Myocyte (in vitro differentiated cells): ENCODE data around the gene SLC27A4. TPM values are rescaled to one million over a fixed set of nuclear protein-coding genes. Genes with fewer than 3 reads are reported as not detected.
"Not testable (repeated sequence)": the region's sequence is repeated elsewhere in the genome, so short reads cannot be mapped to it uniquely, and the experiment has no call there.

Experiments
- DNase-seq: peaks from one replicate; pipeline ENCODE4 v3.0.0-alpha.2; 2012; ENCODE audit warnings: low read depth
- total RNA-seq: library from RNA; depleted of rRNA; stranded (reverse); fragments of >200 nt; gene quantifications from 2 replicates; pipeline ENCODE4 v1.2.3, GENCODE V29; 2014

Gene SLC27A4
- total RNA-seq, 1 donor from 2014 or later = 29.7 TPM

DNA sequence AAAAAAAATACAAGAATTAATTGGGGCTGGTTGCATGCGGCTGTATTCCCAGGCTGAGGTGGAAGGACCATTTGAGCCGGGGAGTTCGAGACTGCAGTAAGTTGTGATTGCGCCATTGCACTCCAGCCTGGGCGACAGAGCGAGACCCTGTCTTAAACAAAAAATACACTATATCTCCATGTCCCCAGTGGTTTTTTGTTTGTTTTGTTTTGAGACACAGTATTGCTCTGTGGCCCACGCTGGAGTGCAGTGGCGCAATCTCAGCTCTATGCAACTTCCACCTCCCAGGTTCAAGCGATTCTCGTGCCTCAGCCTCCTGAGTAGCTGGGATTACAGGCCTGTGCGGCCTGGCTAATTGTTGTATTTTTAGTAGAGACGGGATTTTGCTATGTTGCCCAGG is 16.5 kb upstream of the SLC27A4 start:
- DNase-seq = no peak

DNA sequence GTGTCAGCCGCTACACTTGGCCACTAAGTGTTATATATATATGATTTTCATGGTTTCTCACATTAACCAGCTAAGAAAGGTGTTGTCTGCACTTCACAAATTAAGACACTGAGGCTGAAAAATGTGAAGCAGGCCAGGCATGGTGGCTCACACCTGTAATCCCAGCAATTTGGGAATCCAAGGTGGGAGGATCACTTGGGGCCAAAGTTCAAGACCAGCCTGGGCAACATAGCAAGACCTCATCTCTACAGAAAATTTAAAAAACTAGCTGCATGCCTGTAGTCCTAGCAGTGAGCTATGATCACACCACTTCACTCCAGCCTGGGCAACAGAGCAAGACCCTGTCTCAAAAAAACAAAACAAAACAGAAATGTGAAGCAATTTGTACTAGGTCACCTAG is 15.9 kb upstream of the SLC27A4 start:
- no peak for DNase-seq

DNA sequence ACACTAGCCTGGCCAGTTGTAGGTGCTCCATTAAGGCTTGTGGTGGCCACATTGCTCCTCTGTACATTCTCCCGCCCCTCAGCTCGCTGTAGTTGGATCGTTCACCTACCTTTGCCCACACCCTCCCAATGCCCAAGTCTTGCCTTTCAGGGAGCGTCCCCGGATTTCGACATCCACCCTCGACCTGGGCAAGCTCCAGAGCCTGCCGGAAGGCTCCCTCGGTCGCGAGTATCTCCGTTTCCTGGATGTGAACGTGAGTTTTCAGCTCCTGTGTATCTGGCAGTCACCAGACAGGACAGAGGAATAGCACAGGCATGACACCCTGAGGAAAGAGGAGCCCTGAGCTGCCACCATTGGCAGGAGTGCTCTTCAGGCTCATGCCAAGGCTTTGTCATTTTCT is 14.7 kb upstream of the SLC27A4 start:
- DNase-seq = no peak

GRCh38 chr9:128333451-128333869 is 6.9 kb upstream of the SLC27A4 start:
- no peak for DNase-seq

GRCh38 chr9:128335161-128335560 is 5.2 kb upstream of the SLC27A4 start:
- DNase-seq = no peak

- no peak for DNase-seq
Measured at GRCh38 chr9:128335914-128336313, 4.4 kb upstream of the SLC27A4 start.

DNA sequence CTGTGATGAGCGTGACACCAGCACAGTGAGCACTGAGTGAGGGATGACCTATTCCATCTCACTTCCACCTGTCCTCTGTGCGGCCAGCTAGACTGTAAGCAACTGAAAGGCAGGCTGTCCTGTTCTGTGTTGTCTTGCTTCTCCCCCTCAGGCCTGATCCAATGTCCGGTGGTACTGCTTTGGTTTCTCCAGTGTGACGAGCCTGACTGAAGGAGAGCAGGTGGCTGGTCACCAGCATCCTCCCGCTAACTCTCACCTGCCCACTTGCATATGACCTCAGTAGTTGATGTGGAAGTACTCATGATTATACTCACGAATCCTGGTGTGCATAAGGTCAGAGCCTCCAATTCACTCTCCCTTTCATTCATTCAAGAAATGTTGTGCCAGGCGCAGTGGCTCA is 2.4 kb upstream of the SLC27A4 start:
- DNase-seq = no peak

DNA sequence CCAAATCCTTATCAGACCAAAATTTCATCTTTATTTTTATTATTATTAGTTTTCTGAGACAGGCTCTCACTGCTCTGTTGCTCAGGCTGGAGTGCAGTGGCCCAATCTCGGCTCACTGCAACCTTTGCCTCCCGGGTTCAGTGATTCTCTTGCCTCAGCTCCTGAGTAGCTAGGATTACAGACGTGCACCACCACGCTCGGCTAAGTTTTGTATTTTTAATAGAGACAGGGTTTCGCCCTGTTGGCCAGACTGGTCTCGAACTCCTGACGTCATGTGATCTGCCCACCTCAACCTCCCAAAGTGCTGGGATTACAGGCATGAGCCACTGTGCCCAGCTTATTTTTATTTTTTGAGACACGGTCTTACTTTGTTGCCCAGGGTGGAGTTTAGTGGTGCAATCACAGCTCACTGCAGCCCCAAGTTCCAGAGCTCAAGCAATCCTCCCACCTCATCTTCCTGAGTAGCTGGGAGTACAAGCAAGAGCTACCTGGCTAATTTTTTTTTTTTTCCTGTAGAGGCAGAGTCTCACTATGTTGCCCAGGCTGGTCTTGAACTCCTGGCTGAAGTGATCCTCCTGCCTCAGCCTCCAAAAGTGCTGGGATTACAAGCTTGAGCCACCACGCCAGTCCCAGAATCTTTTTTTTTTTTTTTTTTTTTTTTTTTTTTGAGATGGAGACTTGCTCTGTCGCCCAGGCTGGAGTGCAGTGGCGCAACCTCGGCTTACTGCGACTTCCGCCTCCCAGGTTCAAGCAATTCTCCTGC is 1.3 kb upstream of the SLC27A4 start:
- not testable (repeated sequence) for DNase-seq

GRCh38 chr9:128340691-128341434 is 536 bp downstream of the SLC27A4 start:
- DNase-seq = peak; percentile 7

DNA sequence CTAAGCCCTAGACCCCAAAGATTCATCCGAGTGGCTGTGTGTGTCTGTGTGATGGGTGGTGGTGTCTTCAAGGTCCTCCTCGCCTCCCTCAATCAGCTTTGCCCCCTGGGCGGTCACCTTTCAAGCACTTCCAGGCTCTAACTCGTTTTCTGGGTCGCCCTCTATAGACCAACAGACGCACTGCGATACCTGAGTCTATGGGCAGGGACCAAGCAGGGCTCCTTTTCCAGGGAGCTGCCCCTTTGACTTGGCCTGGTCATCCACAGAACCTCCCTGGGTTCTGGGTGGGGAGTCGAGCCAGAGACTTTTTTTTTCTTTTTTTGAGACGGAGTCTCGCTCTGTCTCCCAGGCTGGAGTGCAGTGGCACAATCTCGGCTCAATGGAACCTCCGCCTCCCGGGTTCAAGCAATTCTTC is 1.1 kb downstream of the SLC27A4 start:
- peak; percentile 71 for DNase-seq

GRCh38 chr9:128342971-128343680 is 2.8 kb downstream of the SLC27A4 start:
- no peak for DNase-seq

DNA sequence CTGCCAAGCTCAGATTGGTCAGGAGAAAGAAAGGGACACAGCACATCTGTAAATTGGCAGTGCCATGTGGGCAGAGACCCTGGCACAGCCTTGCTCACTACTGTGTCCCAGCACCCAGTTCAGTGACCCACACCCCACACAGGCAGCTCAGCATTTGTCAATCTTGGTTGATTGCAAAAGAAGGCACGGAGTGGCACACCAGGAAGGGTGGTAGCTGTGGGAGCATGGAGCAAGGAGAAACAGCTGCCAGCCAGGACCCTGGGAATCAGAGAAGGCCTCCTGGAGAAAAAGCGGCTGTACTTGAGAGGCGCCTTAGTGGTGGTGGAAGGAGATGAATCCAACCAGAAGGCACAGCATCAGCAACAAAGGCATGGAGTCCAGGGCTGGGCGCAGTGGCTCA is 3.5 kb downstream of the SLC27A4 start:
- DNase-seq = no peak

DNA sequence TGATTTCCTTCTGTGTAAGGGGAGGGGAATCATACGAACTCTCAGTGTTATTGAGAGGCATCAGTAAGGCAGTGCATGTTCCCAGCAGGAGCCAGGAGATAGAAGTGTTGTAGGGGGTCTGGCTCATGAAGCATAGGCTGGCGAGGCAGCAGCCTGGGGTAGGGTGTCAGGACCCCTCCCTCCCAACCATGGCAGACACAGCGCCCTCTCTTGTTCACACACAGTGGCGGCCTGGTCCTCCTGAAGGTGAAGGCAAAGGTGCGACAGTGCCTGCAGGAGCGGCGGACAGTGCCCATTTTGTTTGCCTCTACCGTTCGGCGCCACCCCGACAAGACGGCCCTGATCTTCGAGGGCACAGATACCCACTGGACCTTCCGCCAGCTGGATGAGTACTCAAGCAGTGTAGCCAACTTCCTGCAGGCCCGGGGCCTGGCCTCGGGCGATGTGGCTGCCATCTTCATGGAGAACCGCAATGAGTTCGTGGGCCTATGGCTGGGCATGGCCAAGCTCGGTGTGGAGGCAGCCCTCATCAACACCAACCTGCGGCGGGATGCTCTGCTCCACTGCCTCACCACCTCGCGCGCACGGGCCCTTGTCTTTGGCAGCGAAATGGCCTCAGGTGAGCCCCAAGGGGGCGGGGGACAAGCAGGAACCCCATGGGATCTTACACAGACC is 4.7 kb downstream of the SLC27A4 start:
- DNase-seq = no peak

GRCh38 chr9:128349125-128349524 is 8.8 kb downstream of the SLC27A4 start:
- no peak for DNase-seq

DNA sequence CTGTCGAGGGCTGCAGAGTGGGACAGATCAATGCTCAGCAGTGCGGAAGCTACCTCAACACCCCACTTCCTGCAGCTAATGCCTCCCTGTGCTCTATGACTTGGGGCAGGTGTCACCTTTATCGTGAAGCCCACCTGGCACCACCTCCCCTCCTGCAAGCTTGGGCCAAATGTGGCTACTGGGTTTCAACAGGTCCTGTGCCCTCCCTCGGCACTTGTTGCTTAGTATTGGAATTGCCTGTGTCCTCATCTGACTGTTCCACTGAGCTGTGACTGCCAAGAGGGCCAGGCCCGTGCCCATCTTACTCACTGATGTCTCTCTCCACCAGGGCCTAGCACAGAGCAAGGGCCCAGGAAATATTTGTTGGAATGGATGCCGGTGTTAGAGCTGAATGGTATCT is 9.4 kb downstream of the SLC27A4 start:
- no peak for DNase-seq

DNA sequence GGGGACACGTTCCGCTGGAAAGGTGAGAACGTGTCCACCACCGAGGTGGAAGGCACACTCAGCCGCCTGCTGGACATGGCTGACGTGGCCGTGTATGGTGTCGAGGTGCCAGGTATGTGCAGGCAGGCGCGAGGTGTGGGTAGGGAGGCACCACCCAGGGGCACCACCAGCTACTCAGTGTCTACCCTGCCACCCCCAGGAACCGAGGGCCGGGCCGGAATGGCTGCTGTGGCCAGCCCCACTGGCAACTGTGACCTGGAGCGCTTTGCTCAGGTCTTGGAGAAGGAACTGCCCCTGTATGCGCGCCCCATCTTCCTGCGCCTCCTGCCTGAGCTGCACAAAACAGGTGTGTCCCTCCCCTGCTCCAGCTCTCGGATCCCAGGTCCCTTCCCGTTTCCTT is 15.1 kb downstream of the SLC27A4 start:
- no peak for DNase-seq

DNA sequence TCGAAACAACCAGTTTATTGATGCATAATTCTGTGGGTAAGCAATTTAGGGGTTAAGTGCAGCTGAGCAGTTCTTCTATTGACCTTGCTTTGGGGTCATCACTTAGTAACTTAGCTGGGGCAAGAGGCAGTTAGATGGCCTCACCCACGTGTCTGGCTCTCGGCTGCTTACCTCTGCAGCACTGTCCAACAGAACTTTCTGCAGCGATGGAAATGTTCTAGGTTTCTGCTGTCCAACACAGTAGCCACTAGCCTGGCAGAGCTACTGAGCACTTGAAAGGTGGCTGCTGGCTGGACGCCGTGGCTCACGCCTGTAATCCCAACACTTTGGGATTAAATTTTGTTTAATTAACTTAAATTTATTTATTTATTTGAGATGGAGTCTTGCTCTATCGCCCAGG is 17.8 kb downstream of the SLC27A4 start:
- DNase-seq = no peak

DNA sequence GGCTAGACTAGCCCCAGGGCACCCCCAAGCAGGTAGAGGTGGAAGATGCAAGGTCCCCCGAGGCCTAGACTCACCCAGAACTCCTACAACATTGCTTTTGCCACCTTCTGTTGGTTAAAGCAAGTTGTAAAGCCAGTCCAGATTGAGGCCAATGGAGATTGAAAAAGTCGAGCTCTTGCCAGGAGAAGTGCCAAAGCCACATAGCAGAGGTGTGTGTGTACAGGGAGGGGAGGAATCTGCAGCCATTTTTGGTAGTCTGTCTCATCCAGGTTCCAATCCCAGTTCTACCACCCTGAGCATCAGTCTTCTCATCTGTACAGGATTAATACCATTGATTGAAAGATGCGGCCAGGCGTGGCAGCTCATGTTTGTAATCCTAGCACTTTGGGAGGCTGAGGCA is 18.5 kb downstream of the SLC27A4 start:
- no peak for DNase-seq

DNA sequence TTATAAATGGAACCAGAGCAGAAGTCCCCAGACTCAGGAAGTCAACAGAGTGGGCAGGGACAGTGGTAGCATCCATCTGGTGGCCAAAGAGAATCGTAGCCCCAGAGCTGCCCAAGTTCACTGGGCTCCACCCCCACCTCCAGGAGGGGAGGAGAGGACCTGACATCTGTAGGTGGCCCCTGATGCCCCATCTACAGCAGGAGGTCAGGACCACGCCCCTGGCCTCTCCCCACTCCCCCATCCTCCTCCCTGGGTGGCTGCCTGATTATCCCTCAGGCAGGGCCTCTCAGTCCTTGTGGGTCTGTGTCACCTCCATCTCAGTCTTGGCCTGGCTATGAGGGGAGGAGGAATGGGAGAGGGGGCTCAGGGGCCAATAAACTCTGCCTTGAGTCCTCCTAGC is 20.5 kb downstream of the SLC27A4 start:
- no peak for DNase-seq

DNA sequence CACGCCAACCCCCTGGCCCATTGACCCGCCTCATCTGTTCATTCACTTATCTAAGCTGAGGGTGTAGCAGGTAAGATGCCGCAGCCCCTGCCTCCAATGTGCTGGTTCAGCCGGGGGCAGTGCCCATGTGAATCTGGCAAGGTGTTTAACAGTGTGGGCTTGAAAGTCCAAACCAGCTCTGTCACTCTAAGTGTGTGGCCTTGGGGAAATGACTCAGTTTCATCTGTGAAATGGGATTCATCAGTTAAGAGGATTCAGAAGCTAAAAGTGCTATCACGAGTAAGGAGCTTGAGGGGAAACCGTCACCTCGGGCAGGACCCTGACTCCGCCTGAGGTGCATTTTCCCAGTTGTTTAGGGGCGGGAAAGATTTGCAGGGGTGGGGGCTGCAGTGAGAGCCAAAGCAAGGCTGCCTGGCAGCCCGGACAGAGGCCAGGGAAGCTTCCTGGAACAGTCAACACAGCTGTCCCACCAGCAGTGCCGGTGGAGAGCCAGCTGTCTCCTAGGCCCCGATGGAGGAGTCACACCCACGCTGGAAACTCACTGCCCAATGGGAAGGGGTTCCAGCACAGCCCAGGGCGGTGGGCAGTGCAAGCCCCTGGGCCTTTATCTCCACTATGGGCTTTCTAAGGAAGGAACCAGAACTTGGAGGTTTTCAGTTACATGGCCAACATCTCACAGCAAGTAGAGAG is 21.1 kb downstream of the SLC27A4 start:
- peak; percentile 91 for DNase-seq
